Activated CD4-positive, CD25-positive, alpha-beta regulatory T cell (primary cell): ENCODE results near the gene FANCC.

Experiments used
- DNase-seq, 4 experiments: peaks; one replicate each; lab custom pipeline; 2025; lab: John Stamatoyannopoulos, UW

FANCC gene

DNA sequence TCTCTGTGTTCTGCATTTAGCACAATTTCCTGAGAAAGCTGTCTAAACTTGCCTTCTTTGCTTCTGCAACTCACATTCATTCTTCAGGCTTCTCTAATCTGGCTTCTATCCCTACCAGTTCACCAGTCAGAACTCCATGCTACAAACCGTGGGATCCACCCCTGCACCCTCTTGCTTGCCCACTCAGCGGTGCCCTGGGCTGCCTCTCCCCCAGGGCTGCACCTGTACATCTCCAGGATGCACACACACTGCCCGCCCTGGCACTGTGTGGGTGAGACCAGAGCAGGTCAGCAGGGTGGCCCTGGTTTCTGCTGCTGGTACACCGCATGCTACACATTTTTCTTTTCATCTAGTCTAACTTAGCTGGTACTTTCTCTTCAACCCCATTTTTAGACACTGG lies 127.1 kb downstream of the FANCC start:
- DNase-seq = no peak

DNA sequence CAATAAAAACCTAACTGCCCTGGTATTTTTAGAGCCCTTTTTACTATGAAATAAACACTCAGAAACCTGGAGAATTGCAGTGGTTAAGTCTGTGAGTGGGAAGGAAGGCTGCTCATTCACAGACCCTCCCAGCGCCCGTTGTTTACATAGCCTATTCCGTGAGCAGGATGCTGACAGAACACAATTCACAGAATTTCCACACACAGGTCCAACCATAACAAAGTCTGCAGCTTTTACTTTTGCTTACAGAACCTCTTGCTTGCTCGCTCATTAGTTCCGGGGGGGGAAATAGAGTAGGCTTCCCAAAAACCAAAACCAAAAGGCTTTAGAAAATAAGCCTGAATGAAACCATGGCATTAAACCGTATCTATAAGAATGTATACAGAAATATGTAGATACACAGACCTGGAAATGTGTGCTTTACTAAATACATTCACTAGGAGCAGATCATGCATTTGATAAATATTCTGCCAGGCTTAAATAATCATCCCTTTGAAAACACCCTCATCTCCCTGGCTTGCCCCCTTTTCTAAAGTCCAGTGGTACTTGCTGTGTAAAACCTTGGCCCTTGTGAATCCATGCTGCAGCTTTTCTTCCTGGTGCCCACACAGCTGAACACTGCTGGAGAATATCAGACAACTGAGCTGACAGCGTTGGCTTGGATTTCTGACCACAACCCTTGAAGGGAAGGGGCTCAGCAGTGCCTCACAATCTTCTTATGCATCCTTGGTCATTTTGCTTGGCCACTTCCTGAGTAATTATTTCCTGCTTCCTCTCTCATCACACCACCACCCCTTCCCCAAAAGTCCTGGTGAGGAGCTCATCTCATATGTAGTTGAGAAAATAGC lies 128.0 kb downstream of the FANCC start:
- DNase-seq = no peak

DNA sequence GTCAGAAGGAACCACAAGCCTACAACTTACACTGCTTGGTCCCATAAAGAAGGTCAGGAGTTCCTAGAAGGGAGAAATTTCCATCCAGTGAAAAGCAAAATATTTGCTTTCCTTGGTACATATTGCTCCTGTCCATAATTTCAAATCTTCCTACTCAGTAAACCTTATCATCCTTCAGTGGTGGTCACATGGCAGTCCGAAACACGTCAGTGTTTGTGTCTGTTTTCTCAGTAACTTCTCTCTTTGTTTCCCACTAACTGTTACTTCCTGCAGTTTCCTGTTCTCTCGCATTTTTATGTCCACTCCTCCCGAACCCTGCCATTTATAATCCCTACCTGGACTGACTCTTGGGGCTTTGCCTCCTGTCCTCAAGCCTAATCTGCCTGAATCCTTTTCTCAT lies 129.1 kb downstream of the FANCC start:
- DNase-seq = no peak

DNA sequence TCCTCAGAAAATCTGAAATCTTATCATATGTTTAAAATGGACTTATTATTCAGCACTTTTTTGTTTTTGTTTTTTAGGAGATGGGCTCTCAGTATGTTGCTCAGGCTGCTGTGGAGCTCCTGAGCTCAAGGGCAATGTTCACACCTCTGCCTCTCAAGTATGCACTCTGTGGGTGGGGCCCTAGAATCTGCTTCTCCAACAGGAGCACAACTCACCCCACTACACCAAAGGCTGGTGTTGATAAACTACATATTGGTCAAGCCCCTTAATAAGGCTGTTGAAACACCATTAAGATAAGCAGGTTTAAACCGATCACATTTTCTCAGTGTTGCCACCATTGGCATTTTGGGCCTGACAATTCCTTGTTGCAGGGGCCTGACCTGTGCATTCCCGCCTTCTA lies 131.6 kb downstream of the FANCC start:
- DNase-seq = no peak

DNA sequence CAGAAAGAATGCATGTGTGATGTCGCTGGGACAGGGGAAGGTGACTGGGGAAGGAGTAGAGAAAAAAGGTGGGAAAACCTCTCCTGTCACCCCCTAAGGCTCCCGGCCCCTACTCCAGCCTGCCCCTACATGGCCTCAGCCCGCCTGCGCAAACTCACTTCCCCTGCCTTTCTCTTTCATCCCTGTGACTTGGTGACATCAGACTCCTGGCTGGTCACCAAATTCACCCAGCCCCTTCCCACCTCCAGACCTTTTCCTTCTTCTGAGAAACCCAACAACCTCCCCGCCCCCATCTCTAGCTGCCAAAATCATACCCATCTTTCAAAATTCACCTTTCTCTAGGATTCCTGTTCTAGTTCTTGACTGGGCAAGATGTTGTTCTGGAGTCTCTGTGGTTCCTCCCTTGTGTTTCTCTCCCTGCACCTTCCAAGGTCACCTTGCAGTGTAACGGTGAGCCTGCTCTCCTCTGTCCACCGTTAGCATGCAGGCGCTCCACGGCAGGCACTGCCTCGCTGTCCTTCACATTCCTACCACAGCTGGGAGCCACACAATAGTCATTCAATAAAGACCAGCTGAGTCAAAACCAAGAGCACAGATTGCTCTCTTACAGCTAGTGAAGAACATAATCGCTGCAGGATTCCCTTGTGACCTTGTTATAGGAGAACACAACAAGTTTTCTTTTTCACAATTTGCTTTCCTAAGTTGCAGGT lies 134.5 kb downstream of the FANCC start:
- no peak for DNase-seq

DNA sequence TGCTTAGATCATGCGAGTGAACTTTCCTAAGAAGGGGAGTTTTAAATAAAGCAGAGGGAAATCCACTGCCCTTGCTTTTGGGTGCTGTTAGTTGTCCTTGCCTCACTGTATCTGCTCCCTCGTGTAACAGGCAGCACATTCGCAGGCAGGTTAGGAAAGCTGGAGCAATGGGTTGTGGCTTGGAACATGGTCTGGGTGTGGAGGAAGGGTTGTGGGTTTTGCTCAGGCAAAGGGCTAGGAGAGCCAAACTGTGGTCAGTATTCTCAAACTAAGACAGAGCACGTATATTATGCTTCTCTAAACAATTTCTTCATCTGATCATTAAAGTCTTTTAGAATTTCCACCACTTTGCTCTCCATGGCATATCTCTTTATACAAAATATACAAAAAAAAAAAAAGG lies 135.7 kb downstream of the FANCC start:
- no peak for DNase-seq

DNA sequence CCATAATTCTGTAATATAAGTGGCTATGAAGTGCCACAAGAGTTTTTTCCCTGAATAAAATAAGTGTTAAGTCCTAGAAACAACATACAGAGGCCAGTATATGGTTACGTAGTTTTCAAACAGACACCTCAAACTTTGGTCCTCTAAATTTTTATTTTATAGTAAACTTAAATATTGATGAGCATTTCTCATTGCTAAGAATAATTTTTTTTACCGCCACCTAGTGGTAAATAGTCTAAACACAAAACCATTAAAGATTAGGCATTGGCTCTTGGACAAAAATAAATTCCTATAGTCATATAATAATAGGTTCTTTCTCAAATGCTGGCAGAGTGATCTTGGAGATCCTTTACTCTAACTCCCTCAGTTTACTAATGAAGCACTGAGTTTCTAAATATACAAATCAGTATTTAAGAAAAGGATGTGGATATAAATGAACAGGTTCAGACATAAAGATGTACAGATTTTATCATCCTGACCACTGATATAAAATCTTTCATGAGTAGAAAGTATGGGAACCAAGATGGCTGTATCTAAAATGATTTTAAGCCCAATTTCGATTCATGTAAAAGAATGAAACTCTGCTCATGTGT lies 136.2 kb downstream of the FANCC start:
- DNase-seq = no peak

DNA sequence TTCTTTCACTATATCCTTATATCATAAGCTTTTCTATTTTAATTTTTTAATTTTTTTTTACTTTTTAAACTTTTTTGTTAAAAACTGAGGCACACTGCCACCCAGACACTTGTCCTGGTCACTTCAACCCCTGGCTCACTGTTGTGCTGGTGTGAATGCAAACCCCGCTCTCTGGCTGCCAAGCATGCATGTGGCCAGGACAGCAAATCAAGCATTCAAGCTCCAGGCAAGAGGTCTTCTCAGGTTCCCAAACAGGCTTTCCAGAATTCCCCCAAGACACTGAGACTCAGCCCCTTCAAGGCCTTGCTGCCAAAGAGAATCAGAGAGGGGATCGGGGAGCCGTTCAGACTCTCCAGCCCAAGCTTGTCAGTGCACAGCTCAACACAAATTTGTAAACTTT lies 139.9 kb downstream of the FANCC start:
- DNase-seq = no peak

DNA sequence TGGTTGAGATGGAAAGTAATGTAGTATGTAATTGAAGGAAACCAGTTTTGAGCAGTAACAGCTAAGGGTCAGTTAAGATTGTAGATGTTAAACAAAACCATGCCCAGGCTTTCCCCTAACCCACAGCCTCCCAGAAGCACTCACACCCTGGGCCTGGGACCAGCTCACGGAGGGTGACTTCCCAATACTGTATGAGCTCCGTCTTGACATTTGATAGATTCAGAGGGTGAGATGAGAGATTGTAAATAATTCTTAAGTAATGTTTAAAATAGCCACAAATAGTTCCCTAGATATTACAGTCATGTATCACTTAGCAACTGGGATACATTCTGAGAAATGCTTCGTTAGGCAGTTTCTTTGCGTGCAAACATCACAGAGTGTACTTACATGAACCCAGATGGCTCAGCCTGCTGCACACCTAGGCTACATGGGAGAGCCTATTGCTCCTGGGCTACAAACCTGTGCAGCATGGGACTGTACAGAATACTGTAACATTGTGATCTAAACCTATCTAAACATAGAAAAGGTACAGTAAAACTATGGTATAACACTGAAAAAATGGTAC lies 140.7 kb downstream of the FANCC start:
- no peak for DNase-seq

DNA sequence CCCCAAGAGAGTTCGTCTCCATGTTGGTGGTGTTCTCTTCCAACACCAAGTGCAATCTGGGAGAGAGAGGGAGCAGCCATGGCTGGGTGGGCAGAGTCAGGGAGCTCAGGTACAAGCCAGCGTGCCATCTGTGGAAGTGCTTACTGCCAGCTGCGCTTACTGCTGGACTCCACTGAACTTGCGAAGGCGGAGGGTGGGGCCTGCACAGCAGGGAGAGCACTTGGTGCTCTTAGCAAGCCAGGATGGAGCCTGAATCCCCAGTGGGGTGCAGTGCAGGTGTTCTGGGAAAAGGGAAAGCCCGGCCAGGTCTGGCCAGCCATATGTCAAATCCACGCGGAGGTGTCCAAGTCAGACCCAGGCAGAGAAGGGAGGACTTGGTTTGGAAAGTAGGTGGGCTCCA lies 142.0 kb downstream of the FANCC start:
- DNase-seq = no peak

DNA sequence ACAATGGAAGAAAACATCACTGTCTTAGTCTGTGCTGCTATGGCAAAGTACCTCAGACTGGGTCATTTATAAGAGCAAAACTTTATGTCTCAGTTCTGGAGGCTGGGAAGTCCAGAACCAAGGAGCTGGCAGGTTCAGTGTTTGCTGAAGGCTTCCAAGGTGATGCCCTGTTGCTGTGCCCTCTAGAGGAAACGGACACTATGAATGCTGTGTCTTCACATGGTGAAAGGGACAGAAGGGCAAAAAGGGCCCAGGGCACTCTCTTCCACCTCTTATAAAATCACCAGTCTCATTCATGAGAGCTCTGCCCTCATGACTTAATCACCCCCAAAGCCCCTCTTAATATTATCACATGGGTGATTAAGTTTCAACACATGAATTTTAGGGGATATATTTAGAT lies 143.5 kb downstream of the FANCC start:
- DNase-seq = no peak

DNA sequence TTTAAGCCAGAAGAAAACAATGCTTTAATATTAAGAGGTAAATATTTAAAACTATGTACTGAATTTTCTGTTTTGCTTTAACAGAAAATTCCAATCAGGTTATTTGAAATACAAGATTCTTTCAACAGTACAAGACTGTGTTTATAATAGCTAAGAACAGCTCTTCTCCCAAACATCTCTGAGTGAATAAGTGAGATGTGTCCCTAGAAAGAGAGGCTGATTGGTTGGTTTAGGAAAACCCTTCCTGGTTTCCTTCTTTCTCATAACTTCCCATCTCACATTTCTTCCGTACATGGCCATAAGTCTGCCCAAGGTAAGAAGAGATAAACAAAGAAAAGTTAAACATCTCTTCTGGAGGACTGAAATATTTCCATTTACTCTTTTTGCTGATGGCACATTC lies 145.9 kb downstream of the FANCC start:
- no peak for DNase-seq

DNA sequence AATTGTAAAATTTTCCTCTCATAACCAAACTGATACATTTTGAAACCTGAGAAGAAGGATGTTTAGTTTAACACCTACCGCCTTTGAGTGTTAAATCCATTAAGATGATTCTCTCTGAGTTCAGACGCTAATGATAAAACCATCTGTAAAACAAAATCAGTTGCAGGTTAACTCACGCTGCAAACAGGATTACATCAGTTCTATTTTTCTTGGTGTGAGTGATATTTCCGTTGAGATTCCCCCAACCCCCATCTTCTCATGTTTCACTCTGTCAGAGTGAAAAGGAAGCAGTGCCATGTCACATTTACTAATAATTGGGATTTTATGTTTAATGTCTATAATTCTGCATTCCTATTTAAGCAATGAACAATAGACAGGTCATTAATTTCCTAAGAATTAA lies 146.5 kb downstream of the FANCC start:
- no peak for DNase-seq

DNA sequence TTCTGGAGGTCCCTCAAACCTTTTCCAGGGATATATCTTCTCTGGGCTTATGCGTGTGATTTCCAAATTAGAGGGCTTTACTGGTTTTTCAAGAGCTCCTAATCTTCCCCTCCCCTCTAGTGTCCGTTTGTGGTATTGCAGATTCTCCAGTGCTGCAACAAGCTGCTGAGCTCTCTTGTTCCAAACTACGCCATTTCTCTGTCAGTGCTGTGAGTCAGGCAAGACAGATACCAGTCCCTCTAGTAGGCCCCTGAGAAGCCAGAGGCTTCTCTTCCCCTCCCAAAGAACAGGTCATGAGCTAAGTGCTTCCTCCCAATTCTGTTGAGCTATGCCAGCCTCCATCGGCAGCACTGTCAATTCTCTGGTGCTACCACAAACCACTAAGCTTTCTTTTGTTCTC lies 149.5 kb downstream of the FANCC start:
- DNase-seq = peak in 1 of 4 experiments; percentile 12

DNA sequence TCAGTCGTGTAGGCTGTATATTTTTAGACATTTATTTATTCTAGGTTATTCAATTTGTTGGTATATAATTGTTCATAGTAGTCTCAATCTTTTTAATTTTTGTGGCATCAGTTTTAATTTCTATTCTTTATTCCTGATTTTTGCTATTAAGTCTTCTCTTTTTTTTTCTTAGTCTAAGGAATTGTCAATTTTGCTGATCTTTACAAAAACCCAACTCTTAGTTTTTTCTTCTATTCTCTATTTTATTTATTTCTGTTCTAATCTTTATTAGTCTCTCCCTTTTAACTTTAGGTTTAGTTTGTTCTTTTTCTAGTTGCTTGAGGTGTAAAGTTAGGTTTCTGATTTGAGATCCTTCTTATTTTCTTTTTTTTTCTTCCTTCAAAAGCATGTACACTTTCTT lies 152.5 kb downstream of the FANCC start:
- DNase-seq = no peak

DNA sequence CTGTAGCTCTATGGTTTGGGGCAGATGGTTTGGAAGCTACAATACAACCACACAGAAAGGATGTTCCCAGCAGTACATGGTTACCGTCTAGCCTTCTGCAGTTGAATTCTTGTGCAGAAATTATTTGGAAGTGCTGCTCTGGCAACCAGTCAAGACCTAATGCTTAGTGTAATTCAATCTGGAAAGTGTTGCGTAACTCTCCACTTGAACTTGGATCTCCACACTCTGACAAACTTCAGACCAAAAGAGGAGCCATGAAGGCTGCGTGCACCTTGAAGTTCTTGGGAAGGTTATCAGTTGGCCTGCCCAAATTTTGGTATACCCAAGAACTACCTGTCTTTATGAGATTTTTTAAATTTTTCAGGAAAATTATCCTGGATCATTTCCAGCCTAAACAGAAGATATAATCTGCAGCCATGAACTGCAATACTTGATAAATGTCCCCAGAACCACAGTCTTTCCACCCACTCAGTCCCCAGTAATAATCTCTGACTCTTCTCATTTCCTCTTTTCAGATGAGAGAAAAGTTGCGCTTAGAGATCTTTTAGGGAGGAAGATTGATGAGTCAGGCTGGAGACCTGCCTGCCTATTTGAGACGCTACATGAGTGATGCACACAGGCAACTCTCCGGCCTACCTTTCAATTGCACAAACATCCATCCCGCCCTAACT lies 159.9 kb downstream of the FANCC start:
- no peak for DNase-seq

DNA sequence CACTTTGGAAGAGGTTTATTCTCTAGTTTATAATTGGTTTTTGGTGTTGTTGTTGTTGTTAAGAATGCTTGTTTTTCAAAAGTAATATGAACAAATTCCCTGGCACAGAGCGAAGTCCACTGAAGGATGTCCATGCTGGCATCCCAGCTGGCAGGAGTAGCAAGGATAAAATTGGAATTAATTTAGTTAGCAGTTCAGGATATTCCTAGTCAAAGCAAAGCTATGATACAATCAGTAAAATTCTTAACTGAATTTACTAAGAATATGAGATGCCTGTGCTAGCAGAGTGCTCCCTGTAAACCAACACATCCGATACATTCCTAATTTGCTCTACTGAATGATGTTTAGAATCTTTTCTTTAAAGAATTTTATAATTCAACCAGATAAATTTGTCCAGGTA lies 161.4 kb downstream of the FANCC start:
- DNase-seq = no peak

DNA sequence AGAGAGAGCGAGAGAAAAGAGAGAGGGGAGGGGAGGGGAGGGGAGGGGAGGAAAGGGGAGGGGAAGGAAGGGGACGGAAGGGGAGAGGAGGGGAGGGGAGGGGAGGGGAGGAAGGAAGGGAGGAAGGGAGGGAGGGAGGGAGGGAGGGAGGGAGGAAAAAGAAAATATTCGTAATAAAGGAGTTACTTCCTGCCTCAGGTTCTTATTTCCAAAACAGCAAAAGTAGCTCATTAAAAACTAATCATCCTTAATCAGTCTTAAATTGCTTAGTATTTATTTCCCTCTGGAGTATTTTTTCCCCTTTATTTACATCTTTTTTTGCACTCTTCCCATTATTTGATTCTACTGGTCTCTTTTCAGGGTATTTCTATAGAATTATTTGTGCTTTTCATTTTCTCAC lies 162.3 kb downstream of the FANCC start:
- no peak for DNase-seq

DNA sequence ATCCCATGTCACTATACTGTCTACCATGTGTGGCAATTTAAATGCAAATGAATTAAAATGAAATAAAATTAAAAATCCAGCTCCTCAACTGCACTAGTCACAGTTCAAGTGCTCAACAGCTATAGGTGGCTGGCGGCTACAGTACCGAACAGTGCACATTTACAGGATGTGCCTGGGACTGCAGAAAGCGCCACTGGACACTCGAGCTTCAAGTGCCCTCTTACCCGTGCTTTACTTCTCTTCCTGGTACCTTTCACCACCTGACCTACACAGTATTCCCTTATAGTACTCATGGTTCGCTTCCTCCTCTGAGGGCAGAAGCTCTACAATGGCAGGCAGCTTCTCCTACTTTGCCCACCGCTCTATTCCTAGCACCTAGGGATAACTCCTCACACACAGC lies 166.6 kb downstream of the FANCC start:
- no peak for DNase-seq

DNA sequence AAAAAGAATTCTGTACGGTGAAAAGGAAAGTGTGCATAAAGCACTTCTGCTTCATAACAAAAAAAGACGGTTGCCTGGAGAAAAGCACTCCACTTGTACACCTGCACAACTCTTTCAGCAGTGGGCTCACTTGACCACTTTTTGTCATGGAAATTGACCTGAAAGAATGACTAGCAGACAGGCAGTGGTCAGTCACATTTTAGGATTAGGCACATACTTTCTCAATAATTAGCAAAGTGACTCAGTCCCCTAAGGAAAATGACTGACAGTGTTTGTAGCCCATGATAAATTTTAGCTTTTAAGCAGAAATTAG lies 169.3 kb downstream of the FANCC start:
- DNase-seq = no peak

DNA sequence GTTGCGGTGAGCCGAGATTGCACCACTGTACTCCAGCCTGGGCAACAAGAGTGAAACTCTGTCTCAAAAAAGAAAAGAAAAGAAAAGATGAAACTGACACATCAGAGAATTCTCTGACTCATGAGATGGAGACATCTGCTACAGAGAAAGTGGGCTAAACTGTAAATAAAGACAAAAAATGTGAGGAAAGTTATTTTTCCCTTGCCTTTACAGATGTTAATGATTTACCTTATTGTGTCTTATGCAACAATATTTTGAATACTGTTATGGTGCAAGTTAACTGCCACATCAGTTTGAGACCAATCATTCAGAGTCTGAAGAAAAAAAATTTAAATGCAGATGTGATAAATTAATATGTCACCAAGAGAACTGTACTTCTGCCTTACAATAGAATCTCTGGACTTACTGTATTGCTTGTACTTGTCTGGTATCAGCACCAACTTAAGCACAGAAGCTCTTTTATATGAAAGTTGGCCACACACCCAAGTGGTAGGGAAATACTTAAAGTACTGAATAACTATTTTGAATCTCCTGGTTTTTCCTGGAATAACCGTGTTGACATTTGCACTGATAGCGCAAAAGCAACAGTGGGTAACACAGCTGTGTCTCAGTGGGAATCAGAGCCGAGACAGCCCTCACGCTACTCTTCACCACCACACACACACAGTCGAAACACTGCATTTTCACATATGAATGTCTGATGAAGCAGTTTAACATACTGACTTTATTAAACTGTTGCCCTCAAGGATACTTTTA lies 169.9 kb downstream of the FANCC start:
- DNase-seq = no peak
